ENCODE results near the gene TNPO2.

GRCh38 chr19:12670159-12670928 lies 53.4 kb downstream of the TNPO2 start:
- TF ChIP-seq CTCF (IDR thresholded peaks at IDR 0.05; ENCODE audit: borderline replicate concordance, extremely low read depth, low read length, poor library complexity, severe bottlenecking), result no peak
- TF ChIP-seq EZH2 (IDR thresholded peaks at IDR 0.05; ENCODE audit: borderline replicate concordance, low read depth, low read length, severe bottlenecking), result no peak

Data from DND-41 (cell line).